Measurements from ENCODE around the gene PSTPIP1. TPM values are rescaled to one million over a fixed set of nuclear protein-coding genes. Genes with fewer than 3 reads are reported as not detected.

The PSTPIP1 gene
- total and polyA plus RNA-seq, 10 donors: 31.1 to 150 (median 84.0) TPM

DNA sequence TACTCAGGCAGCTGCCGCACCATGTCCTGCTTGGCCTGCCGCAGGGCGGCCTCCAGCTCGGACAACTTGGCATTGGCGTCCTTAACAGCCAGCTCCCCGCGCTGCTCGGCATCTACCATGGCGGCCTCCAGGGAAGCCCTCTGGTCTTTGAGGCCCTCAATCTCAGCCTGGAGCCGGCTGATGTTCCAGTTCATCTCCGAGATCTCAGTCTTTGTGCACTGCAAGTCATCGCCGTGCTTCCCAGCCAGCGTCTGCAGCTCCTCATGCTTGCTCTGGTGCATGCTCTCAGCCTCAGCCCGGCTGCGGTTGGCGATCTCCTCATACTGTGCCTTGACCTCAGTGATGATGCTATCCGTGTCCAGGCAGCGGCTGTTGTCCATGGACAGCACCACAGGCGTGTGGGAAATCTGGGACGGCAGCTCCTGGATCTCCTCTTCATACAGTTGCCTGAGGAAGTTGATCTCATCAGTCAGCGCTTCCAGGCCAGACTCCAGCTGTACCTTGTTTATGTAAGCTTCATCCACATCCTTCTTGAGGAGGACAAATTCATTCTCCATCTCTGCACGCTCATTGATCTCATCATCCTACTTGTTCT, 15.5 kb upstream of the PSTPIP1 start:
- peaks cover 0 to 42% (median 8%) of the 10 kb centered on the region in 6 donors for H3K4me1 ChIP-seq
- DNase-seq: no peak
- intact Hi-C loops (cut with DNase I; ENCODE audit: low total_unique reads): loop anchor here (10.0 kb wide), 1 partner anchor 45 kb away; no protein-coding TSS in a partner anchor

GRCh38 chr15:76979996-76980520, 14.9 kb upstream of the PSTPIP1 start:
- Histone ChIP-seq H3K36me3 (no peaks in the 10 kb centered on the region), H3K4me1 (peaks cover 0 to 39% (median 9%) of the 10 kb centered on the region in 6 donors), H3K27me3 (replicated peaks in 1 of 7) (peaks cover 0 to 3% (median 0%) of the 10 kb centered on the region in 7 donors), H3K4me3 (no peak overlapping the region), H3K27ac (no peak overlapping the region), H3K9me3 (peaks cover 0 to 6% (median 0%) of the 10 kb centered on the region in 8 donors)
- DNase-seq: no peak
- intact Hi-C loops (cut with DNase I; ENCODE audit: low total_unique reads): loop anchor here (10.0 kb wide), 1 partner anchor 45 kb away; no protein-coding TSS in a partner anchor
- TF ChIP-seq CTCF (IDR thresholded peaks at IDR 0.05 in 8 of 11, conservative IDR thresholded peaks at IDR 0.05 in 3 of 11) (no peak), POLR2AphosphoS5 (IDR thresholded peaks at IDR 0.05) (no peak), POLR2A (IDR thresholded peaks at IDR 0.05) (no peak)
- WGBS, 5 donors: 91 to 96% (median 93%) methylated on average over 7 of the region's 7 CpGs

More for the DNA sequence above, 15.5 kb upstream of the PSTPIP1 start:
- no peak overlapping the region for H3K27ac ChIP-seq
- no peak for TF ChIP-seq POLR2A (IDR thresholded peaks at IDR 0.05)
- TF ChIP-seq CTCF (IDR thresholded peaks at IDR 0.05 in 8 of 11, conservative IDR thresholded peaks at IDR 0.05 in 3 of 11): no peak
- no peak for TF ChIP-seq POLR2AphosphoS5 (IDR thresholded peaks at IDR 0.05)
- 75 to 96% (median 94%) methylated on average over 11 to 23 of the region's 23 CpGs for WGBS, 5 donors
- H3K9me3 ChIP-seq: peaks cover 0 to 6% (median 0%) of the 10 kb centered on the region in 8 donors
- no peak overlapping the region for H3K4me3 ChIP-seq
- peaks cover 0 to 3% (median 0%) of the 10 kb centered on the region in 7 donors for H3K27me3 ChIP-seq (replicated peaks in 1 of 7)
- no peaks in the 10 kb centered on the region for H3K36me3 ChIP-seq

GRCh38 chr15:76982356-76982755, 12.6 kb upstream of the PSTPIP1 start:
- 85 to 94% (median 89%) methylated on average over 9 of the region's 9 CpGs for WGBS, 5 donors
- Histone ChIP-seq H3K36me3 (no peaks in the 10 kb centered on the region), H3K27ac (peak overlapping the region in 1 of 8 donors; percentile 81), H3K9me3 (peaks cover 0 to 6% (median 0%) of the 10 kb centered on the region in 8 donors), H3K4me1 (peaks cover 0 to 40% (median 7%) of the 10 kb centered on the region in 6 donors), H3K27me3 (replicated peaks in 1 of 7) (peaks cover 0 to 3% (median 0%) of the 10 kb centered on the region in 7 donors), H3K4me3 (no peak overlapping the region)
- intact Hi-C loops (cut with DNase I; ENCODE audit: low total_unique reads): no loop called here
- DNase-seq: no peak
- TF ChIP-seq POLR2AphosphoS5 (IDR thresholded peaks at IDR 0.05) (no peak), CTCF (IDR thresholded peaks at IDR 0.05 in 8 of 11, conservative IDR thresholded peaks at IDR 0.05 in 3 of 11) (no peak), POLR2A (IDR thresholded peaks at IDR 0.05) (no peak)

GRCh38 chr15:76982756-76983155, 12.2 kb upstream of the PSTPIP1 start:
- Histone ChIP-seq H3K9me3 (peaks cover 0 to 6% (median 0%) of the 10 kb centered on the region in 8 donors), H3K27ac (peak overlapping the region in 1 of 8 donors; percentile 81), H3K4me1 (peaks cover 0 to 44% (median 10%) of the 10 kb centered on the region in 6 donors), H3K36me3 (no peaks in the 10 kb centered on the region), H3K4me3 (no peak overlapping the region), H3K27me3 (replicated peaks in 1 of 7) (peaks cover 0 to 3% (median 0%) of the 10 kb centered on the region in 7 donors)
- TF ChIP-seq CTCF (IDR thresholded peaks at IDR 0.05 in 8 of 11, conservative IDR thresholded peaks at IDR 0.05 in 3 of 11) (no peak), POLR2AphosphoS5 (IDR thresholded peaks at IDR 0.05) (no peak), POLR2A (IDR thresholded peaks at IDR 0.05) (no peak)
- intact Hi-C loops (cut with DNase I; ENCODE audit: low total_unique reads): no loop called here
- no peak for DNase-seq
- WGBS, 5 donors: 77 to 92% (median 87%) methylated on average over 6 of the region's 6 CpGs

All from spleen (tissue), 11 donors.